ENCODE data around the gene IFNLR1. TPM values are rescaled to one million over a fixed set of nuclear protein-coding genes. Genes with fewer than 3 reads are reported as not detected.

The IFNLR1 gene
- total RNA-seq, 2 experiments from 2014 or later: 4.3 to 4.6 TPM

- DNase-seq: no peak
- Mint-ChIP-seq H3K9me3 (no peaks in the 10 kb centered on the region), H3K4me1 (ENCODE audit: low read depth) (peaks cover 13% of the 10 kb centered on the region), H3K4me3 (no peak overlapping the region), H3K36me3 (ENCODE audit: low read depth) (no peaks in the 10 kb centered on the region), H3K27me3 (ENCODE audit: low read depth) (no peaks in the 10 kb centered on the region), H3K27ac (no peak overlapping the region)
- intact Hi-C loops (cut with micrococcal nuclease): loop anchor here (5.0 kb wide), 1 partner anchor 131 kb away; no protein-coding TSS in a partner anchor
- CTCF ChIA-PET: interaction anchor here (0.7 to 3.2 kb wide), 3 partner anchors 173 to 189 kb away, joined by 3 to 32 read pairs (median 3); no protein-coding TSS in a partner anchor
These were observed 16.3 kb upstream of the IFNLR1 start for GRCh38 chr1:24203404-24203803.

- Mint-ChIP-seq H3K36me3 (ENCODE audit: low read depth) (no peaks in the 10 kb centered on the region), H3K27me3 (ENCODE audit: low read depth) (no peaks in the 10 kb centered on the region), H3K27ac (no peak overlapping the region), H3K4me3 (no peak overlapping the region), H3K4me1 (ENCODE audit: low read depth) (peaks cover 13% of the 10 kb centered on the region), H3K9me3 (no peaks in the 10 kb centered on the region)
- intact Hi-C loops (cut with micrococcal nuclease): loop anchor here (5.0 kb wide), 1 partner anchor 131 kb away; no protein-coding TSS in a partner anchor
- no peak for DNase-seq
- CTCF ChIA-PET: interaction anchor here (1.2 to 7.5 kb wide), 7 partner anchors 10 to 524 kb away, joined by 3 to 304 read pairs (median 9); no protein-coding TSS in a partner anchor
These were observed 15.9 kb upstream of the IFNLR1 start for GRCh38 chr1:24202987-24203386.

GRCh38 chr1:24202556-24202955 is 15.5 kb upstream of the IFNLR1 start:
- Mint-ChIP-seq H3K9me3 (no peaks in the 10 kb centered on the region), H3K36me3 (ENCODE audit: low read depth) (no peaks in the 10 kb centered on the region), H3K4me3 (no peak overlapping the region), H3K4me1 (ENCODE audit: low read depth) (peaks cover 13% of the 10 kb centered on the region), H3K27me3 (ENCODE audit: low read depth) (no peaks in the 10 kb centered on the region), H3K27ac (no peak overlapping the region)
- DNase-seq: no peak
- CTCF ChIA-PET: interaction anchor here (0.7 to 7.5 kb wide), 22 partner anchors 9 to 524 kb away, joined by 3 to 304 read pairs (median 7); no protein-coding TSS in a partner anchor
- intact Hi-C loops (cut with micrococcal nuclease): loop anchor here (5.0 kb wide), 1 partner anchor 130 kb away; no protein-coding TSS in a partner anchor

GRCh38 chr1:24201941-24202440 is 14.9 kb upstream of the IFNLR1 start:
- Mint-ChIP-seq H3K4me1 (ENCODE audit: low read depth) (peaks cover 13% of the 10 kb centered on the region), H3K27ac (no peak overlapping the region), H3K27me3 (ENCODE audit: low read depth) (no peaks in the 10 kb centered on the region), H3K9me3 (no peaks in the 10 kb centered on the region), H3K36me3 (ENCODE audit: low read depth) (no peaks in the 10 kb centered on the region), H3K4me3 (no peak overlapping the region)
- DNase-seq: peak; percentile 79
- intact Hi-C loops (cut with micrococcal nuclease): loop anchor here (5.0 kb wide), 1 partner anchor 130 kb away; no protein-coding TSS in a partner anchor
- CTCF ChIA-PET: interaction anchor here (0.7 to 7.5 kb wide), 34 partner anchors 9 to 525 kb away, joined by 3 to 304 read pairs (median 5); partner anchors contain the start of gene IFNLR1

GRCh38 chr1:24199291-24199900 is 12.3 kb upstream of the IFNLR1 start:
- no peaks in the 10 kb centered on the region for H3K9me3 Mint-ChIP-seq
- intact Hi-C loops (cut with micrococcal nuclease): loop anchor here (1.0 to 10.0 kb wide), 6 partner anchors 49 to 635 kb away; no protein-coding TSS in a partner anchor
- peak; percentile 86 for DNase-seq
- no peaks in the 10 kb centered on the region for H3K36me3 Mint-ChIP-seq (ENCODE audit: low read depth)
- H3K4me3 Mint-ChIP-seq: peak overlapping the region; percentile 58
- H3K4me1 Mint-ChIP-seq (ENCODE audit: low read depth): peaks cover 24% of the 10 kb centered on the region
- H3K27ac Mint-ChIP-seq: peak overlapping the region; percentile 60
- H3K27me3 Mint-ChIP-seq (ENCODE audit: low read depth): no peaks in the 10 kb centered on the region
- CTCF ChIA-PET: interaction anchor here (0.5 to 7.5 kb wide), 63 partner anchors 9 to 633 kb away, joined by 3 to 304 read pairs (median 5); partner anchors contain the start of genes IFNLR1, NIPAL3 and STPG1

- no peak overlapping the region for H3K4me3 Mint-ChIP-seq
- H3K27me3 Mint-ChIP-seq (ENCODE audit: low read depth): no peaks in the 10 kb centered on the region
- CTCF ChIA-PET: interaction anchor here (0.6 to 7.5 kb wide), 58 partner anchors 8 to 633 kb away, joined by 3 to 304 read pairs (median 5); partner anchors contain the start of genes IFNLR1, NIPAL3 and STPG1
- H3K4me1 Mint-ChIP-seq (ENCODE audit: low read depth): peaks cover 27% of the 10 kb centered on the region
- no peaks in the 10 kb centered on the region for H3K36me3 Mint-ChIP-seq (ENCODE audit: low read depth)
- H3K9me3 Mint-ChIP-seq: no peaks in the 10 kb centered on the region
- DNase-seq: no peak
- H3K27ac Mint-ChIP-seq: no peak overlapping the region
- intact Hi-C loops (cut with micrococcal nuclease): loop anchor here (1.0 to 10.0 kb wide), 6 partner anchors 48 to 636 kb away; no protein-coding TSS in a partner anchor
These were observed 11.7 kb upstream of the IFNLR1 start for GRCh38 chr1:24198766-24199165.

GRCh38 chr1:24195874-24196273 is 8.8 kb upstream of the IFNLR1 start:
- peaks cover 2% of the 10 kb centered on the region for H3K9me3 Mint-ChIP-seq
- DNase-seq: no peak
- no peak overlapping the region for H3K27ac Mint-ChIP-seq
- H3K27me3 Mint-ChIP-seq (ENCODE audit: low read depth): peaks cover 3% of the 10 kb centered on the region
- peaks cover 46% of the 10 kb centered on the region for H3K4me1 Mint-ChIP-seq (ENCODE audit: low read depth)
- intact Hi-C loops (cut with micrococcal nuclease): loop anchor here (10.0 kb wide), 1 partner anchor 639 kb away; no protein-coding TSS in a partner anchor
- H3K4me3 Mint-ChIP-seq: no peak overlapping the region
- H3K36me3 Mint-ChIP-seq (ENCODE audit: low read depth): no peaks in the 10 kb centered on the region
- CTCF ChIA-PET: interaction anchor here (7.5 kb wide), 1 partner anchor 198 kb away, joined by 304 read pairs; no protein-coding TSS in a partner anchor

- peaks cover 2% of the 10 kb centered on the region for H3K9me3 Mint-ChIP-seq
- no peaks in the 10 kb centered on the region for H3K36me3 Mint-ChIP-seq (ENCODE audit: low read depth)
- intact Hi-C loops (cut with micrococcal nuclease): loop anchor here (10.0 kb wide), 1 partner anchor 640 kb away; no protein-coding TSS in a partner anchor
- H3K4me1 Mint-ChIP-seq (ENCODE audit: low read depth): peaks cover 48% of the 10 kb centered on the region
- peaks cover 3% of the 10 kb centered on the region for H3K27me3 Mint-ChIP-seq (ENCODE audit: low read depth)
- no peak overlapping the region for H3K27ac Mint-ChIP-seq
- no peak overlapping the region for H3K4me3 Mint-ChIP-seq
- DNase-seq: no peak
- CTCF ChIA-PET: interaction anchor here (1.2 kb wide), 1 partner anchor 190 kb away, joined by 3 read pairs; no protein-coding TSS in a partner anchor
These were observed 8.0 kb upstream of the IFNLR1 start for GRCh38 chr1:24195136-24195535.

GRCh38 chr1:24193046-24193445 is 6.0 kb upstream of the IFNLR1 start:
- peaks cover 3% of the 10 kb centered on the region for H3K27me3 Mint-ChIP-seq (ENCODE audit: low read depth)
- H3K36me3 Mint-ChIP-seq (ENCODE audit: low read depth): no peaks in the 10 kb centered on the region
- H3K4me1 Mint-ChIP-seq (ENCODE audit: low read depth): peaks cover 59% of the 10 kb centered on the region
- no peak overlapping the region for H3K4me3 Mint-ChIP-seq
- CTCF ChIA-PET: interaction anchor here (0.7 to 4.0 kb wide), 4 partner anchors 9 to 442 kb away, joined by 3 to 34 read pairs (median 4); no protein-coding TSS in a partner anchor
- no peak for DNase-seq
- peaks cover 2% of the 10 kb centered on the region for H3K9me3 Mint-ChIP-seq
- no peak overlapping the region for H3K27ac Mint-ChIP-seq
- intact Hi-C loops (cut with micrococcal nuclease): loop anchor here (2.0 to 10.0 kb wide), 3 partner anchors 289 to 642 kb away; no protein-coding TSS in a partner anchor

- Mint-ChIP-seq H3K27ac (peak overlapping the region; percentile 52), H3K4me3 (no peak overlapping the region), H3K27me3 (ENCODE audit: low read depth) (peaks cover 3% of the 10 kb centered on the region), H3K36me3 (ENCODE audit: low read depth) (no peaks in the 10 kb centered on the region), H3K4me1 (ENCODE audit: low read depth) (peaks cover 67% of the 10 kb centered on the region), H3K9me3 (peaks cover 2% of the 10 kb centered on the region)
- CTCF ChIA-PET: interaction anchor here (1.5 to 4.0 kb wide), 2 partner anchors 42 to 201 kb away, joined by 4 to 34 read pairs; no protein-coding TSS in a partner anchor
- intact Hi-C loops (cut with micrococcal nuclease): loop anchor here (2.0 to 10.0 kb wide), 3 partner anchors 290 to 643 kb away; no protein-coding TSS in a partner anchor
- DNase-seq: peak; percentile 76
These were observed 4.8 kb upstream of the IFNLR1 start for GRCh38 chr1:24191860-24192259.

GRCh38 chr1:24190983-24191461 is 3.9 kb upstream of the IFNLR1 start:
- peaks cover 2% of the 10 kb centered on the region for H3K9me3 Mint-ChIP-seq
- no peak for DNase-seq
- peak overlapping the region; percentile 23 for H3K27ac Mint-ChIP-seq
- no peak overlapping the region for H3K4me3 Mint-ChIP-seq
- peaks cover 3% of the 10 kb centered on the region for H3K27me3 Mint-ChIP-seq (ENCODE audit: low read depth)
- intact Hi-C loops (cut with micrococcal nuclease): loop anchor here (5.0 to 10.0 kb wide), 2 partner anchors 291 to 644 kb away; no protein-coding TSS in a partner anchor
- CTCF ChIA-PET: interaction anchor here (2.3 to 4.0 kb wide), 2 partner anchors 9 to 201 kb away, joined by 28 to 34 read pairs; no protein-coding TSS in a partner anchor
- peaks cover 1% of the 10 kb centered on the region for H3K36me3 Mint-ChIP-seq (ENCODE audit: low read depth)
- H3K4me1 Mint-ChIP-seq (ENCODE audit: low read depth): peaks cover 72% of the 10 kb centered on the region

Measured in activated naive CD4-positive, alpha-beta T cell treated with anti-CD3 and anti-CD28 coated beads for 36 hours (primary cell).